HG03558 (cell line): ENCODE measurements around the gene TNFRSF9.
"Not testable (repeated sequence)": the region's sequence is repeated elsewhere in the genome, so short reads cannot be mapped to it uniquely, and the experiment has no call there.

Experiments used
- ATAC-seq: cut with Tn5 transposase; IDR thresholded peaks from one replicate; pipeline ENCODE4 v1.9.1; 2021; ENCODE audit warnings: moderate number of reproducible peaks; ENCODE audit not compliant: unreplicated experiment; ENCODE audit errors: extremely low read depth

The TNFRSF9 gene

DNA sequence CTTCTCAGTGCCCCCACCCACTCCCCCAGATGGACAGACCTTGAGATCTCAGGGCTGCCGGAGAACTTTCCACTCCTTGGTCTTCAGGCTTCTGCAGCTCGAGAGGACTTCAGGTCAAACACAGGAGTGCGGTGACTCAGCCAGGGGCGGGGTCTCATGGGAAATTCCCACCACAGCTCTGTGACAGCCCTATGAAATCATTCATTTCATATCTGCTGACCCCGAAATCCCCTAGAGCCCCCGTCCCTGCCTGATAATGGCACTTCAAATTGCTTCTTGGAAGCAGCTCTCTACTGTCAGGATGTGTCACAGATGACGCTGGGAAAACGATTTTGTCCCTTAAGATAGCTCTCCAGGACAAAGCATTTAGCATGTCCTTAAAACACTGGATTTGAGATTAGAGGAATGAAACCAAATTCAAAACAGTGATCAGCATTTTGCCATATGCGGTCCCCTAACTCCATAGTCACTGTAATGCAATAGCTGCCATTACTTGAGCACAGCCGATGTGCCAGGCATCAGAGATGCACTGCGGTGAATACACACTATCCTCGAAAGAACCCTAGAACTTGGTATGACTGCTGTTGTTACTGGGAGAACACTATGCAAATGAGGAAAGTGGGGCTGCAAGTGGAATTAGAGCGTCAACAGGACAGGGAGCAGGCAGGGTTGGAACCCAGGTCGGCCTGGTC lies at the start of gene TNFRSF9:
Gene TNFRSF9 (minus strand): TSS at position 95 of the 692 bp plus-strand sequence. CDS start 845 bp downstream, outside the sequence.
- no peak for ATAC-seq

DNA sequence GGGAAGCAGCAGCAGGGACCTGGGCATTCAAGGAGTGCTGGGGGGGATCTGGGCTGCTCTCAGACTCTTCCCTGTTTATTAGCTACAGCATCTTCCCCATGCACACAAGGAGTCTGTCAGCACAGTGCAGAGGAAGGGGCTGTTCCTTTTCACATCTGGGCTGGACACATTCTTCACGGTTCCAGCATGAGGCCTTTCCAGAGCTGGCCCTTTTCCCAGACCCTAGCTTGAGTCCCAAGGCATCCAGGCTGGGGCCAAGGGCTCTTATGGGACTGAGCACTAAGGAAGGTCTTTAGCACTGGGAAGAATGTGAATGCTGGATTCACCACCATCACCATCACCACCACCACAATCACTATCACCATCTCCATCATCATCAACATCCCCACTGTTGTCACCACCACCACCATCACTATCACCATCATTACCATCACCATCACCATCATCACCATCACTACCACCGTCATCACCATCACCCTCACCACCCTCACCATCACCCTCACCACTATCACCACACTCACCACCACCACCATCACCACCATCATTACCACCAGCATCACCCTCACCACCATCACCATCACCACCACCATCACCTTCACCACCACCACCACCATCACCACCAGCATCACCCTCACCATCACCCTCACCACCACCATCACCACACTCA lies 49.3 kb upstream of the TNFRSF9 start:
- no peak for ATAC-seq

DNA sequence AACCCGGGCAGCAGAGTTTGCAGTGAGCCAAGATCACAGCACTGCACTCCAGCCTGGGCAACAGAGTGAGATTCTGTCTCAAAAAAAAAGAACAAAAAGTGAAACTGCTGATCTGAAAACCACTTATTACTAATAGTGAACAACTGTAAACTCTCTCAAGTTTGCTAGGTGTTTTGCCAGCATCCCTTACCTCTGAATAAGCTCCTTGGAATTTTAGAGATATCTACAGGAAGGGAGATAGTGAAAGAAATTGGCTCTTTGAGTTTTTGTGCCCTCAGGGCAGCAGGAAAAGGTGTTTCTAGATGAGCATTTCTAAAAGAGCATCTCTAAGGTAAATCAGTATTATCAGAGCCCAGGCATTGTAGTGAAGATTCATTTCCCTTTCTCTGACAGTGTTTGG lies 47.9 kb upstream of the TNFRSF9 start:
- ATAC-seq = no peak

DNA sequence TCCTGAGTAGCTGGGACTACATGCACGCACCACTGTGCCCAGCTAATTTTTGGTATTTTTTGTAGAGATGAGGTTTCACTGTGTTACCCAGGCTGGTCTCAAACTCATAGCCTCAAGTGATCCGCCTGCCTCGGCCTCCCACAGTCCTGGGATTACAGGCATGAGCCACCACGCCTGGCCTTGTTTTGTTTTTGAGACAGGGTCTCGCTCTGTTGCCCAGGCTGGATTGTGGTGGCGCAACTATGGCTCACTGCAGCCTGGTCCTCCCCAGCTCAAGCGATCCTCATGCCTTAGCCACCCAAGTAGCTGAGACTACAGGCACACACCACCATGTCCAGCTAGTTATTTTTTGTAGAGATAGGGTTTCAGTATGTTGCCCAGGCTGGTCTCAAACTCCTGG lies 46.9 kb upstream of the TNFRSF9 start:
- ATAC-seq = no peak

DNA sequence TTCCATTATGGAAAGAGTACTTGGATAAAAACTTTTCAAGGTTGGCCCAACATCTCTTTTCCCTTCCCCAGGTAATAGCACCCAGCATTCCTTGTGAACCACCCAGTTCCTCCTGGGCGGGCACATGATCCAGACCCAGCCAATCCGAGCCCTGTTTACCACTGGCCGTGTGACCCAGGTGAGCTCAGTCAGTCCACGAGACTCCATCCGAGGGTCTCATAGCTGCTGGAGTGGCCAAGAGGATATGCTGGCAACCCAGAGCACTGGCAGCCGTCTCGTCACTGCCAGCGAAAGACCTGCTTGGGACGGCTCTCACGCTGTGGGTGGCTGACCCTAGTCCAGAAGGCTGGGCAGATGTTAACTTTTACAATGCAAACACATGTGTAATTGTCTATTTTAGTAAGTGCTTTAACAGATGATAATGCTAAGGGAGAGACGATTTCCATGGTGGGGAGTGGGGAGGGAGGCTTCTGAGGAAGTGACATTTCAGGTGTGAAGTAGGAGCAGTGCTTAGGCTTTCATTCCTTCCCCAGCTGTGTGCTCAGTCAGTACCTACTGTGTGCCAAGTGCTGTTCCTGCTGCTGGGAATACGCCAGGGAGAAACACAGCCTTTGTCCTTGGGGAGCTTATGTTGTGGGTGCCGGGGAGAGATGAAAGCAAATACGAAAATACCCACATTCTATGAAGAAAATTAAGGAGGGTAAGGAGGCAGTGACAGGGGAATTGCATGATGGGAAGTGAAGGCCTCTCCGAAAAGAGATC lies 45.4 kb upstream of the TNFRSF9 start:
- no peak for ATAC-seq

DNA sequence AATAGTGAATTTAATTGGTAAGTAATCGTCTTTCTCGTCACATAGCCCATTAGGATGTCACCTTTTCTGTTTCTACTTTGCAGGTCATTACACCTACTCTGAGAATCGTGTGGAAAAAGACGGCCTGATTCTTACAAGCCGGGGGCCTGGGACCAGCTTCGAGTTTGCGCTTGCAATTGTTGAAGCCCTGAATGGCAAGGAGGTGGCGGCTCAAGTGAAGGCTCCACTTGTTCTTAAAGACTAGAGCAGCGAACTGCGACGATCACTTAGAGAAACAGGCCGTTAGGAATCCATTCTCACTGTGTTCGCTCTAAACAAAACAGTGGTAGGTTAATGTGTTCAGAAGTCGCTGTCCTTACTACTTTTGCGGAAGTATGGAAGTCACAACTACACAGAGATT lies 44.2 kb upstream of the TNFRSF9 start:
- ATAC-seq = no peak

DNA sequence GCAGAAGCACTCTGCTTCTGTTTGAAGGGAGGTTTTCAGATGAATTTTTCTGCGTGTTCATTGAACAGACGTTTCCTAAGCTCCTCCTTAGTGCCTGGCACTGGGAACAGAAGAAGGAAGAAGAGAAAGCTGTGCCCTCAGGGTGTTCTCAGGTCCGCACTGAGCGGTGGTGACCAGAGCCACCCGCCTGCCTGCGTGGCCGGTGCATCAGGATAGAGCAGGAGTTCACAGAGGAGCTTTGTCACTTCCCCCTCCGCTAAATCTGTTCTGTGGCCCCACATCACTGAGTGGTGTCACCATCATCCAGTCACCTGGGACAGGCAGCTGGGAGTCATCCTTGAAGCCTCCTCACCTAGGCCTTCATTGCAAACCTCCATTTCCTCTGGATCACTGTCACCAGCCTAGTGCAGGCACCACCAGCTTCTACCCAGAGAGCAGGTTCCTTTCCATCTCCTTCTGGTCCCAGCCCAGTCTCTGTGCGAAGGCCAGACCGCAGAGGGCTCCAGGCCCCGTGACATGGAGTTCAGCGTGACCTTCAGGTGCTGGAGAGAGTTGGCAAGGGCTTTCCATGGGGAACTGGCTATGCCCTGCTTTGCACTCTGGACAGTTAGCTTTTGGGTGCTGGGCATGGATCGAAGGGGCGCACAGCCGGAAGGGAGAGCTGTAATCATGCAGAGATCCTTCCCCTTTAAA lies 42.6 kb upstream of the TNFRSF9 start:
- ATAC-seq = no peak

DNA sequence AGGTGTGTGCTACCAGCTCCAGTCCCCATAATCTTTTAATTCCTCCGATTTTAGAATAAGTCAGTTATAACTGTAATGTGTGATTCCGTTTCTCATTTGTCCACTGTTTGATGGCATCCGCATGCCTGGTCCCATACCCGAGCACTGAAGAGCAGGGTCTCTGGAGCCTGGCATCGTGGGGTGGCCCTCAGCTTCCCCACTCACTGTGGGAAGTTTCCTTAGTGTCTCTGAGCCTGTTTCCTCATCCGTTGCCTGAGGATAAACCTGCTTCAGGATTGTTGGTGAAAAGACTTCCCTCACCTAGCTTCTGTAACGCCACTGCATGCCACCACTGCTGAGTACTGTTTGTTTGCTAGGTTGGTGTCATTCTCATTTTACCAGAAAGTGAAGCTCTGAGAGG lies 40.3 kb upstream of the TNFRSF9 start:
- ATAC-seq = no peak

DNA sequence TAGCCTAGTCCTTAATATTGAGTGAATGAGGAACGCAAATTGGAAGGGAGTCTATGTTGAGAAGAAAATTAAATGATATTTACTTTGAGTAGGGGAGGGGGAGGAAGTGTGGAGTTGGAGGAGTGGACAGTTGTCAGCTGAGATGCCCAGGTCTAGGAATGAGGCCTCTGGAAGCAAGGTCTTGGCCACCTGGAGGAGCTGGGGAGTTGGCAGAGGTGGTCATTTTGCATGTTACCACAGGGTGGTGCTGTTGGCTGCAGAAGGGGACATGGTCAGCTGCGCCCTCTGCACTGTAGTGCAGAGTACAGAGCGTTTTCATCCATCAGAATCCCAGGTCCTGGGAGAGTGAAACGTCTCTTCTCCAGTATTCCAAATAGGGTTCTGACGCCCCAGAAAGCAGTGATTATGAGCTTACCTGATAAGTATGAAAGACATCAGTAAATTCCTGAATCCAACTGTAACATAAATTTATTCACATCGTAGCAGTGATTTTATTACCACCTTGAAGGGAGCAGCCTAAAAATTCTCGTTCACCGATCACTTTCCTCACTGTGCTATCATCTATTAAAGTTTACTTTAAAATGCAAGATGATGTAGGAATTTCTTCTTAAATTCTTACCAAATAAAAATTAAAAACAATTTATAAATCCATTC lies 34.7 kb upstream of the TNFRSF9 start:
- ATAC-seq = no peak

DNA sequence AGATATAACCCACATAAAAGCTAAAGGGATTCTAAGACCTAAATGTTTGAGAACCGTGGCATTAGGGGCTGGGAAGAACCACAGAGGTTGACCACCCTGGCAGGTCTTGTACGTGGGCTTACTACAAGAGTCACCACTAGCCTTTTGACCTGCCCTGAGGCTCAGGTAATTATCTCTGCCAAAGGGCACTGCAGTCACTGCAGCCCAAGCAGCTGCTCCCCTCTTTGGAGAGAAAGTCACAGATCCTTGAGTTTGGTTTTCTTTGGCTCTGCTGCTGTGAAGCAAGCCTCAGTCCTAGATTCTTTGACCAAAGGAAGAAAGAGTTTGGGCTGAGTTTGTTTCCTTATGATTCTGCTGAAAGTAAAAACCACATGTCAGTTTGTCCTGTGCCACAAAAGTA lies 32.4 kb upstream of the TNFRSF9 start:
- no peak for ATAC-seq

DNA sequence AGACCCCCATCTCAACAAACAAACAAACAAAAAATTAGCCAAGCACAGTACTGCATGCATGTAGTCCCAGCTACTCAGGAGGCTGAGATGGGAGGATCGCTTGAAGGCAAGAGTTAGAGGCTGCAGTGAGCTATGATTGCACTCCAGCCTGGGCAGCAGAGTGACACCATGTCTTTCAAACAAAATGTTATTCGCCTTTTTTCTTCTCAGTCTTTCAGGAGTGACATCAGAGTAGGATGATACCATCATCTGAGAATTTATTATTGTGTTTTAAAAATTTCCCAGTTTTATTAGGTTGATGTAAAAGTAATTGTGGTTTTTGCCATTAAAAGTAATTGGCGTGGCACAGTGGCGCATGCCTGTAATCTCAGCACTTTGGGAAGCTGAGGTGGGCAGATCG lies 31.6 kb upstream of the TNFRSF9 start:
- no peak for ATAC-seq

DNA sequence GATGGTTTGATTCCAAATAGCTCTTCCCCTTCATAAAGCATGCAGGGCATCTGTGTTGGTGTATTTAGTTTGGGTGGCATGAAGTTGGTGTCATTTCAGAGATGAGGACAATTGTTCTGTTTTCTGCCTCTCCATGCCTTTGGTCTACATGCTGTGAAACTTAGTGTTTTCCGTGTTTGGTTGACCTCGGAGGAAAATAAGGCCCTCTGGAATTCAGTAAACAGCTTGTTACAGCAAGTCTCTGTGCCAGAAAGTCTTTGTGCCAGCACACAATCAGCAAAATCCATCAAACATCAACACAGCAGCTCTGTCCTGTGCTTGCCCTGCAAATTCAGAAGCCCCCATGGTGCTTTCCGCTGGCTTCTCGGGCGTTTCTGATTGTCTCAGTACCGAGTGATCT lies 30.4 kb upstream of the TNFRSF9 start:
- ATAC-seq = no peak

DNA sequence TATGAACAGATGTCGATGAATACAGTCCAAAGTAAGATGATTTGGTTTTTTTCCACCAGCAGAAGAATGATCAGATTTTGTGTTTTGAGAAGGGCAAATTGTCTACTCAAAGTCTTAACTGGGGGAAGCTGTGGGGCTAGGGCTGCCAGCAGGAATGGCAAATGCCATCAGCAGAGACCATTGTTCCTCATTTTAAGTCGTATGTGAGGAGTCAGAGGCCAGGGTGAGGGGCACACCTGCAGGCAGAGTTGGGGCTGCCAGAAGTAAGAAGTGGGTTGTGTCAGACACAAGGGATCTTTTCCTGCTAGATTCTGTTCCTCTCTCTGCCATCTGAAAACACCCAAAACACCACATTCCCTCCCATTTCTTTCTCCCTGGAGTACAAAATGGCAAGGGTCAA lies 29.6 kb upstream of the TNFRSF9 start:
- ATAC-seq = no peak

DNA sequence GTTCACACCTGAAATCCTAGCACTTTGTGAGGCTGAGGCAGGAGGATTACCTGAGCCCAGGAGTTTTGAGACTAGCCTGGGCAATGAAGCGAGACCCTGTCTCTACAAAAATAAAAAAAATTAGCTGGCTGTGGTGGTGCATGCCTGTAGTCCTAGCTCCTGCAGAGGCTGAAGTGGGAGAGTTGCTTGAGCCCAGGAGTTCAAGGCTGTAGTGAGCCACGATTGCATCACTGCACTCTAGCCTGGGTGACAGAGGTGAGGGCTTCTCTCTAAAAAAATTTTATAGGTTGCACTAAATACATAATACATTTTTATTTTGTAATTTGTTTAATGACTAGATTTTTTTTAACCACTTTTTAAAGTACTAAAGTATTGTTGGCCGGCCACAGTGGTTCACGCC lies 27.0 kb upstream of the TNFRSF9 start:
- ATAC-seq = no peak

DNA sequence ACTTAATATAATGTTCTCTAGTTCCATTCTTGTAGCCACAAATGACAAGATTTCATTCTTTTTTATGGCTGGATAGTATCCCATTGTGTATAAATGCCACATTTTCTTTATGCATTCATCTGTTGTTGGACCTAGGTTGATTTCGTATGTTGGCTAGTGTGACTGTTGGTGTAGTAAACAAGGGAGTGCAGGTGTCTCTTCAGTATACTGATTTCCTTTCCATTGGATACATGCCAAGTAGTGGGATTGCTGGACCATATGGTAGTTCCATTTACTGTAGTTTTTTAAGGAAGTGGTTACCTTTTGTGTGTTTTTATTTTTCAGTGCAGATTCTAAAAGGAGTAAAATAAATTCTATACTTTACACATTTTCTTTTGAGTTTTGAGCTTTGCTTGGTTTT lies 26.6 kb upstream of the TNFRSF9 start:
- no peak for ATAC-seq

DNA sequence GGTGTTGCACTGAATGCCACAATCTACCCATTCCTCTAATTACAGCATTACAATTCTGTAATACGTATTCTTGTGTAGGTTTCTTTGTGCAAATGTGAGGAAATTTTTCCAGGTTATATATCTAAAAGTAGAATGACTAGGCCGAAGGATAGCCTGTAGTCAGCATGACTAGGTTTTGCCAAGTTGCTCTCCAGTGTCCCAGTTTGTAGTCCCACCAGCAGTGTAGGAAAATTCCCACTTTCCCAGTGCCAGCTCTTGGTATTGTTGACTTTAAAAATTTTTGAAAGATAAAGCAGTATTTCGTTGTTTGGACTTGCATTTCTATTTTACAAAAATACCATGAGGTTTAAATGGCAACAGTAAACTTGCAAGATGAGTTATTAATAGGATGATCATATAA lies 23.8 kb upstream of the TNFRSF9 start:
- ATAC-seq = no peak

DNA sequence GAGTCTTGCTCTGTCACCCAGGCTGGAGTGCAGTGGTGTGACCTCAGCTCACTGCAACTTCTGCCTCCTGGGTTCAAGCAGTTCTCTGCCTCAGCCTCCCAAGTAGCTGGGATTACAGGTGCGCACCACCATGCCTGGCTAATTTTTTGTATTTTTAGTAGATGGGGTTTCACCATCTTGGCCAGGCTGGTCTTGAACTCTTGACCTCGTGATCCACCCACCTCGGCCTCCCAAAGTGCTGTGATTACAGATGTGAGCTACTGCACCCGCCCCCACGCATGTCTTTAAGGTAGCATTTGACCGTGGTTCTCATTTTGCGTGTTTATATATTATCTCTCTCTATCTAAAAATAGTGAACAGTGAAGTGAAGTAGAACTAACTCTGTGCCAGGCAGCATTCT lies 23.2 kb upstream of the TNFRSF9 start:
- ATAC-seq = not testable (repeated sequence)

DNA sequence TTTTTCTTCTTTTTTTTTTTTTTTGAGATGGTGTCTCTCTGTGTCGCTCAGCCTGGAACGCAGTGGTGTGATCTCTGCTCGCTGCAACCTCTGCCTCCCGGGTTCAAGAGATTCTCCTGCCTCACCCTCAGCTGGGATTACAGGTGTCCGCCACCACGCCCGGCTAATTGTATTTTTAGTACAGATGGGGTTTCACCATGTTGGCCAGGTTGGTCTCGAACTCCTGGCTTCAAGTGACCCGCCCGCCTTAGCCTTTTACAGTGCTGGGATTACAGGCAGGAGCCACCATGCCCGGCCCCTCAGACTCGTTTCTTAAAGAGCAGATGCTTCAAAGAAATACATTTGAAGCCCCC lies 22.7 kb upstream of the TNFRSF9 start:
- not testable (repeated sequence) for ATAC-seq

DNA sequence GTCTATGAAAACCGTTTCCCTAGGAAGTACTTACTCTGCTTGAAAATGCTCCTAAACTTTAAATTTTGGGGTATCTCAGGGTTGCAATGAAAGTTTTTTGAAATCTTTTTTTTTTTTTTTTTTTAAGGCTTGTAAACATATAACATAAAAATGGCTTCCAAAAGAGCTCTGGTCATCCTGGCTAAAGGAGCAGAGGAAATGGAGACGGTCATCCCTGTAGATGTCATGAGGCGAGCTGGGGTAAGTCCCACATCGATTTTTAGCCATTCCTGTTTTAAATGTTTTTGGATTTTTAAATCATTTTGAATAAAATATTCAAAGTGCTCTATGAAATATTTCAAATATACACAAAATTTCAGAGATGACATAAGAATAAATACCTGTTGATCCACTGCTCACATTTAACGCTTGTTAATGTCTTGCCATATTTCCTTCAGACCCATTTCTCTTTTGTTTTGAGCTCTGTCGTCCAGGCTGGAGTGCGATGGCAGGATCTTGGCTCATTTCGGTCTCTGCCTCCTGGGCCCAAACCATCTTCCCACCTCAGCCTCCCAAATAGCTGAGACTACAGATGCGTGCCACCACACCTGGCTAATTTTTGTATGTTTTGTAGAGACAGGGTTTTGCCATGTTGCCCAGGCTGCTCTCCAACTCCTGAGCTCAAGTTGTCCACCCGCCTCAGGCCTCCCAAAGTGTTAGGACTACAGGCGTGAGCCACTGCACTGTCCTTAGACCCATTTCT lies 22.2 kb upstream of the TNFRSF9 start:
- ATAC-seq = no peak

DNA sequence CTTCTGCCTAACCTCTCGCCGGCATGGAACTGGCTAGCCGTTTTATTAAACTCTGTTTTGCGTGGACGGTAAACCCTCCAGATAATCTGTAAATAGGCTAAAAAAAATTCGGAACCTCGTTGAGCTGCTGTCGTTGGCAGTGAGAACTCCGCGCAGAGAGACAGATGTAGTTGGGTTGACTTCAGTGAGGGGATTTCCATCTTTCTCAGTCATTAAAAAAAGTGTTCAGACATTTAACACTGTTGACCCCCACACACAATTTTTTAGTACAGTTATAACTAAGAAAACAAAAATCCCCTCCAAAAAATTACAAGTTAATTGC lies 21.3 kb upstream of the TNFRSF9 start:
- ATAC-seq = no peak
